GM19351 (cell line): ENCODE results near the gene DNAJA1.
A peak's percentile ranks its signal among the peaks of the same experiment; 100 is the strongest.

Experiments used
- ATAC-seq: cut with Tn5 transposase; IDR thresholded peaks from one replicate; pipeline ENCODE4 v1.9.1; 2021; ENCODE audit warnings: mild to moderate bottlenecking, moderate library complexity; ENCODE audit not compliant: unreplicated experiment

The DNAJA1 gene

GRCh38 chr9:33025572-33026342, 684 bp downstream of the DNAJA1 start:
- ATAC-seq: peak; percentile 37

DNA sequence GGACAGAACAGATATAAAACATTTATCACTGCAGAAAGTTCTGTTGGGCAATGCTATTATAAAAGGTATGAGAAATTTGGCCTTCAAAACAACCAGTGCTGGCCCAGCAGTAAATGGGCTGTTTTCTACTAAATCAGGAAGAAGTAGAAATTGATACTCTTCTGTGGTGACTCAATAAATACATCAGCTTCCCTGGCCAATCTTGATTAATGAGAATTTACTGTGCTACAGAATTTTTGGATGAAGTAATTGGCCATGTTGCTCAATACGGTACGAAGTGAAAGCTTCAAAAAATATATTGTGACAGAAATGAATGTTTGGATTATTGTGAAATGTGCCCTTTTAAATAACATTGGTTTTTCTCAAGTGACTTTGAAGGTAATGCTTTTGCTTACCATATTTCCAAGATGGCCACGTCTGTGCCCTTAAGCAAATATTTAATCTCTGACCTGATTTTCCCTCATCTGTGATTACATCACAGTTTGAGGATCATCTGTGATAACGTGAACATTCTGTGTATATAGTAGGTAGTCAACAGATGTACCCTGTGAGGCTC, 4.2 kb downstream of the DNAJA1 start:
- ATAC-seq: no peak

DNA sequence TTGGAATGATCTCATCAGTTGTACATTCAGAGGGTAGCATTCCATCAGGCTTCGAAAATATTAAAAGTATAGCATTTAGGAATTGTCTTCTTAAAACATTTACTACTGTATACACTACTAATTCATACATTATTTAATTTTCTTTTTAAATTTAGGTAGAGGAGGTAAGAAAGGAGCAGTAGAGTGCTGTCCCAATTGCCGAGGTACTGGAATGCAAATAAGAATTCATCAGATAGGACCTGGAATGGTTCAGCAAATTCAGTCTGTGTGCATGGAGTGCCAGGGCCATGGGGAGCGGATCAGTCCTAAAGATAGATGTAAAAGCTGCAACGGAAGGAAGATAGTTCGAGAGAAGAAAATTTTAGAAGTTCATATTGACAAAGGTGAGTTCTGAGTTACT, 5.2 kb downstream of the DNAJA1 start:
- no peak for ATAC-seq

- ATAC-seq: no peak
These were observed 7.2 kb downstream of the DNAJA1 start for GRCh38 chr9:33032292-33032691.

GRCh38 chr9:33032865-33033264, 7.8 kb downstream of the DNAJA1 start:
- ATAC-seq: no peak

- no peak for ATAC-seq
These were observed 15.8 kb downstream of the DNAJA1 start for GRCh38 chr9:33040792-33041431.

- ATAC-seq: no peak
These were observed 16.5 kb downstream of the DNAJA1 start for GRCh38 chr9:33041432-33042188.

DNA sequence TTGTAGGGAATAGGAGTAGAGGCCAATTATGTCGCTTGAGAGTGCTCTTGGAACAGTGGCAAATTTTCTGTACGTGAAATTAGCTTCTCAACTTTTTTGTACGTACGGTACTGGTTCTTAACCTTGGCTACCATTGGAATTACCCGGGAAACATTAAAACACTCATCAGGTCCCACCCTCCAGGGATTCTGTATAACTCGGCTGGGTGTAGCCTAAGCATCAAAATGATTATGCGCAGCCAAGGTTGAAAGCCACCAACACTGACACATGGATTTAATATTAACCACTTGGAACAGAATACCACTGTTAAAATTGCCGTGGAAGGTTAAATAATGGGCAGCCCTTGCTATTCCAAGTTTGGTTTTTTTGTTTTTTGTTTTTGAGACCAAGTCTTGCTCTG, 17.4 kb downstream of the DNAJA1 start:
- ATAC-seq: no peak

DNA sequence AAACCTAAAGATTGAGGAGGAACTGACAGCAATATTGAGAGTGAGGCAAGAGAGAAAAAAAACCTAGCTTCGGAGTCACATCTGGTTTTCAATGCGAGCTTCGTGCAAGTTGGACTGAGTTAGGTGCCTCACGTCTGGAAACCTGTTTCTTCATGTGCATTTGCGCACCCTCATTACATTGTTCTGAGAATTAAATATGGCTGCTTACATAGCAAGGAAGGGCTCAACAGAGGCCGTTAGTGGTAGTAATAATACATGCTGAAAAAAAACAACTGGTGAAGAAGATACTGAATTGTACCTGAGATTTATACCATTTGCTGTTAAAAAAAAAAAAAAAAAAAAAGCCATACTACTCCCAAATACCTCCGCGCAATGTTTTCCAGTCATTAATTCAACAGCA, 18.6 kb downstream of the DNAJA1 start:
- no peak for ATAC-seq

GRCh38 chr9:33044162-33044673, 19.1 kb downstream of the DNAJA1 start:
- peak; percentile 86 for ATAC-seq

DNA sequence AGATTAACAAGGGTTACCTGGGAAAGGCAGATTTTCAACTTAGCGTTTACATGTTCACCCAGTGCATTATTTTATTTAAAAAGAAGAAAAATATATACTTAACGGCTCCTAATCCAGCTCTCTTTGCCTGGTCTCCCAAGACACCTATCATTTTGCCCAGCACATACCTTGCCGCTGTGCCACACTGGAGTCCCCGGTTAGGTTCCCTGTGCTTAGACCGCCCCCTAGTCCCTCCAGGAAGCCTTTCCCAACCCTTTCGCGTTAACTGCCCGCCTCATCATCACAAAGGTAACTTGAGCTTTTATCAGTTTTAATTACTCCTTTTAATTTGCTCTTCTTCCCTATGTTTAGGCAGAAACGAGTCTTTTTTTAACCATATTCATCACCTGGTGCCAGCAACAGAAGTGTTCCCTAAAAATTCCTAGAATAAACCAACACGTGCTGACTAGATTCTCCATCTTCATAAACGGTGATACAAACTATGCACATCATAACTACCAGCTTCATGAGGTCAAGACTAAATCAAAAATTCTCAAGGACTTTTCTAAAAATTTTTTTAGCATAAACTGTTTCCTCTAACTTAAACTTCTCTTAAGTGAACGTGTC, 19.7 kb downstream of the DNAJA1 start:
- ATAC-seq: no peak

GRCh38 chr9:33046061-33046460, 21.0 kb downstream of the DNAJA1 start:
- no peak for ATAC-seq

DNA sequence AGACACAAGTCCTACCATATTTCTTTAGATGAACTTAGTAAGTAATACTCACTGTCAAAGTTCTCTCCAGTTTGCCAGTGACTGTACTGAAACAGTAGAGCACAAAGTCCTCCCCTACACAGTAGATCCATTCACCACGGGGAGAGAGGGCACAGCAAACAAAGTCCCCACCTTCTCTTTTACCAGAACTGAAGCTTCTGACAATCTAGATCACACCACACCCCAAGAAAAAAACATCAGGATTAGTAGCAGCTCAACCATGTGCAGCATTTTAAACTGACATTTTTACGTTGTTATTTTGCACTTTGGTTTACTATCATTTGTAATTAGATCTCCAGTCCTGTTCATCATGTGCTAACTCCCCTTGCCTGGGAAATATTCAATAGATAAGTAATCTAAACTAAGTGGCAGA, 23.0 kb downstream of the DNAJA1 start:
- no peak for ATAC-seq

DNA sequence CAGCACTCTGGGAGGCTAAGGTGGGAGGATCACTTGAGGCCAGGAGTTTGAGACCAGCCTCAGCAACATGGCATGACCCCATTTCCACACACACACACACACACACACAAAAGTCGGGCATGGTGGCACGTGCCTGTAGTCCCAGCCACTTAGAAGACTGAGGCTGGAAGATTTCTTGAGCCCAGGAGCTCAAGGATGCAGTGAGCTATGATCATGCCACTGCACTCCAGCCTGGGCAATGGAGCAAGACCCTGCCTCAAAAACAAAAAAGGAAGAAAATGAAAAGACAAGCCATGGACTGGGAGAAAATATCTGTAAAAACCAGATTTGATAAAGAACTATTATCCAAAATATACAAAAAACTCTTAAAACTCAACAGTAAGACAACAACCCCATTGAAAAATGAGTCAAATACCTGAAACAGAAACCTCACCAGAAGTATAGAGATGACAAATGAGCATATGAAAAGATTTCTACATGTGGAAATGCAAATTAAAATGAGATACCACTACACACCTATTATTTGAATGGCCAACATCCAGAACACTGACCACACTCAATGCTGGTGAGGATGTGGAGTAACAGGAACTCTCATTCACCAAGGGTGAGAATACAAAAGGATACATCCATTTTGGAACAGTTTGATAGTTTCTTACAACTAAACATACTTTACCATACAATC, 24.7 kb downstream of the DNAJA1 start:
- peak; percentile 92 for ATAC-seq

DNA sequence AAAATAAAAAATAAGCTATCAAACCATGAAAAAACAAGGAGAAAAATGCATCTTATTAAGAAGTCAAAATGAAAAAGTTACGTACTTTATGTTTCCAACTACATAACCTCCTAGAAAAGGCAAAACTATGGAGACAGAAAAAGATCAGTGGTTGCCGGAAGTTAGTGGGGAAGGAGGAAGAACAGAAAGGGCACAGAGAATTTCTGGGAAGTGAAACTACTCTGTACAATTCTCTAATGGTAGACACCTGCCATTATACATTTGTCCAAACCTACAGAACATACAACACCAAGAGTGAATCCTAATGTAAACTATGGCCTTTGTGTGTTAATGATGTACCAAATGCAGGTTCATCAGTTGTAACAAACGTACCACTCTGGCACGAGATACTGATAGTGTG, 26.1 kb downstream of the DNAJA1 start:
- ATAC-seq: no peak

DNA sequence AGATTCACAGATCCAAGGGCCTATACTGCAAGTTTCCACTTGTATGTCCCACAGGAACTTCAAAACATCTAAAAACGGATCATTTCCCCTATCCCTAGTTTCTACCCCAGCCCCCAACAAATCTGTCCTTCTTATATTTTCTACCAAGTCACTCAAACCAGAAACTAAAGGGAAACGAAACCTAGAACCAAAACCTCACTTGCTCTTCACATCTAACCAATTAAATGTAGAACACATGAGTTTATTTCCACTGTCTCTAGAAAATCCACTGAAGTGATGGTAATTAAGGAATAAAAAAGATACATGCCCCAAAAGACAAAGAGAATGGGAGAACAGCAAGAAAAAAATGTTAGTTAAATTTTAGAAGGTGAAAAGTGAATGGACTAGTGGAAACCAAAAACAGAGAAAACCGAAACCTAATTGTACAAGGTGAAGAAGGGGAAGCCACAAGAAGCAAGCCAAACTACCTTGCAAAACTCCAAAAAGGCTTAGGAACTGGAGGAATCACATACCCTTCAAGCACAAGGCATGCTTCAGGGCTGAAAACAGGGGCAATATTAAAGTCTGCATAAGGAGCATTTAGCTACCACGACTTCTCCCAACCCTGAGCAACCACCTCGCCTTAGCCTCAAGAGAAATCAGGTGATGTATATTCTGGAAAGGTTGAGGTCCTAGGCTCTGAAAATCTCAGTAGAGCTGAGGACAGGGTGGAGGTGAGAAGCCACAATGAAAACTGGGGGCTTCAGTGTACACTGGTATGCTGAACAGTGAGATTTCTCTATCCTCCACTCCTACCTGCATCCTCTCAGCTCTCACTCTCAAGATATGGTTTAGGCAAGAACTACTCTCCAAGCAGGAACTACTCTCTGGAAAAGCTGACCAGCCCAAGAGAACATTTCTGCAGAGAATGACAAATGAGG, 40.3 kb downstream of the DNAJA1 start:
- ATAC-seq: peak; percentile 92

GRCh38 chr9:33068991-33069390, 43.9 kb downstream of the DNAJA1 start:
- ATAC-seq: no peak

GRCh38 chr9:33076046-33077004, 51.3 kb downstream of the DNAJA1 start, which contains the start of gene SMU1:
TSS of gene SMU1 (minus strand) at chr9:33076674. CDS start at chr9:33076608, 66 bp downstream.
- peak; percentile 99 for ATAC-seq
